ENCODE measurements around the gene ANTXR1.
A peak's percentile ranks its signal among the peaks of the same experiment; 100 is the strongest.

The ANTXR1 gene

DNA sequence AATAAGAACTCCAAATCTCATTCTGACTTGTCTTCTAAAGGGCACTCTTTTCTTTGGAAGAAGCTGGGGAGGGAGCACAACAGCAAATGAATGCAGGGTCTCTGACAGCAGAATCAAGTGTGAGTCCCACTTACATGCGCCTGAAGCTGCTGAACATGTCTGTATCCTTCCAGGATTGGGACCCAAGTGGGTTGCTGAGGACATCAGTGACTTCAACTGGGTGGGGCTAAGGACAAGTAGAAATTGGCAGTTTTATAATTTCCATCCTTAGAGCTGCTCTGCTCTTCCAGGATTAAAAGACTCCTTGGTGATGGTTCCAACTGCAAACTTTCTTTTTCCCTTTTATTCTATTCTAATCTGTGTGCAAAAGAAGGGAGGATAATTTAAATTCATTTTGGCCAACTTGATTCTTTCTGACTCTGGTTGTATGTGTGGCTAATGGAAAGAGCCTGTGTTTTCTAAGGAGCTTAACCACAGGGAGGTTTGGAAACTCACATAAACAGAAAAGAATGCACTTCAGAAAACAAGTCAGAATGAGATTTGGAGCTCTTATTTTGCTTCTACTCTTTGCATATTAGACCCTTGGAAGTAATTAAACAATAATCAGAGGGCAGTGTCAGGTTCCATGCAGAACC lies 20.6 kb downstream of the ANTXR1 start:
- DNase-seq (ENCODE audit: low read depth): no peak

DNA sequence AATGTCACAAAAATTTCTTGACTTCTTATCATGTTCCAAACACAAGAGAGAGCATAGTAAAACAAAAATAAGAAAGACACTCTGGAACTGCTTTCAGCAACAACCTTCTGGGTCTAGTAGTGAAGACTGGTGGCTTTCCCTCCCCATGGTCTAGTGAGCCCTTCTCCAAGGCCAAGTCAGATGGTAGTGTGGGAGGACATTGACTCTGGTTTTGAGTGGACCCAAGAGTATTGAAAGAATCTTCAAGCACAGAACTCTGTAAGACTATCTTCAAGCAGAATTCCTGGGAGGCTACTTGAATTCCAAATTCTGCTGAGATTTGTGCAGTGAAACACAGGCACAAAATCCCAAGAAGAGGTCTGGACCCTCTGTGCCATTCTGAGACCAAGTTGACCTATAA lies 21.1 kb downstream of the ANTXR1 start:
- no peak for DNase-seq (ENCODE audit: low read depth)

DNA sequence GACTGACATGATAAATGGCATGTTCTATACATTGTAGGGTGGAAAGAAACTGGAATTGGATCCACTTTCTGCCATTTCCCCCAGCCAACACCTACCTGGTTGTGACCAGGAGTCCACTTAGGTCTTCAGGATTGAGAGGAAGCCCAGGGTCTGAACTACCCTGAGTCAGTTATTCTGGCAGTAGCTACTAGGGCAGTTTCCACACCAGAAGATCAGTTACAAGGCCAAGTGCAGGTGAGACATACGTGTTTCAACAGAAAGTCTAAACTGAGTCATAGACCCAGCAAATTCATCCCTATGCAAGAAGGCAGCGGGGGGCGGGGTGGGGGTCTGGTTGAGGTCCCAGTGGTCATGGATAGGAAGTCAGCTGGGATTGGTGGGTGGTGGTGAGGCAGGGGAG lies 21.9 kb downstream of the ANTXR1 start:
- DNase-seq (ENCODE audit: low read depth): no peak

DNA sequence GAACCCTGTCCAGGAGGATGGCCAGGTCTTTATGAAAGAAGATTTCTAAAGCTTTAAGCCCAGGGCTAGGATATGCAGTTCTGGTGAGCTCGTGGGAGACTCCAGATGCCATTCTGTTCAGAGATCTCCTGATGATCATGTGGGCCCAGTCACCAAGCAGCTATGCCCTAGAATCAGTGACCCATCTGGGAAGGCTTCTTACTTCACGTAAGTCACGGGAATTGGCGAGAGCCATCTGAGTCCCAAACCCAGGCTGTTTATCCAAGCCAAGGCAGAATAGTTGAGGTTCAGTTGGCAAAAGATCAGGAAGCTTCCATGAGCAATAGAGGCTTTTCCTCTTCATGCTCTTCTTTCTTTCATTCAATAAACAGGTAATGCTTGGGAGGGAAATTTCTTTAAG lies 23.9 kb downstream of the ANTXR1 start:
- DNase-seq (ENCODE audit: low read depth): no peak

DNA sequence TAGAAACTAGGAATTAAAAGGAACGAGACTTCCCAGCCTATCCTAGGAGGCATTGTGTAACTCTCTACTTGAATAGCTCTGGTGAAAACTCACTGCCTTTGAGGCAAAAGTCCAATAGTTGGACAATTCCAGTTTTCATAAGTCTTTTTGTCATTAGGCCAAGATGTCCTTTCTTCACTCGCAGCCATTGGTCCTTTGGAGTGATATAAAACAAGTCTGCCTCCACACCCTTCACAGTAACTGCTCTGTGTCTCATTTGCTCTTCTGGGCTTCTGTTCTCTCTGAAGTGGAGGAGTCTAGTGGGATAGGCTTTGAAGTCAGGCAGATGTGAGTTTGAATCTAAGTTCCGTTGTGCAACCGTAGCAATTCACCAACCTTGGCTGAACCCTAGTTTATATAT lies 28.2 kb downstream of the ANTXR1 start:
- no peak for DNase-seq (ENCODE audit: low read depth)

DNA sequence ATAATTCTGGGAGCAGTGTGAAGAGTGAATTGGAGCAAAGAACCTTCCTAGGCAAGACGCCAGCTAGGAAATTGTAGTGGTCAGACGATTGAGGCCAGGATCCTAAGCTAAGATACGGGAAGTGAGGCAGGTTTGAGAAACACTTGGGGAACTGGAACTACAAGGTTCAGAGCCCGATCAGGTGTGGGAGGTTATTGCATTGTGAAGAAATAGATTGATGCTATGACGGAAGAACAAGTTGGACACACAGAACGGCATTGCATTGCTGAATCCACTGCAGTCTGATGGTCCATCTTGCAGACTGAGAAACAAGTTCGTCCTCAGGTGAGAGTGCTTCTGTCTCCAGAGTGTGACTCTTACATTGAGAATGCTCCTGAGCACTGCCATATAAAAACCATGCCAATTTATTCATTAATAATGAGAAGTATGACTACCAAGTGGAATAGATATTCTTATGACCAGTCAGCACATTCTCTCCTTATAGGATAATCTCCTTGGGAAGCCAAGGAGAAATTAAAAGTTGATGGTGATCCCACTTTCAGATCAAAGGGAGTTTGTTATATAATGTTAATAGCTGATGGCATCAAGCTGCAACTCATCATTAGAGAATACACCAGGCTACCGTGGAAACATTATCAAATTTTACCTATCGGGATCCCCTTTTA lies 30.9 kb downstream of the ANTXR1 start:
- DNase-seq (ENCODE audit: low read depth): no peak

DNA sequence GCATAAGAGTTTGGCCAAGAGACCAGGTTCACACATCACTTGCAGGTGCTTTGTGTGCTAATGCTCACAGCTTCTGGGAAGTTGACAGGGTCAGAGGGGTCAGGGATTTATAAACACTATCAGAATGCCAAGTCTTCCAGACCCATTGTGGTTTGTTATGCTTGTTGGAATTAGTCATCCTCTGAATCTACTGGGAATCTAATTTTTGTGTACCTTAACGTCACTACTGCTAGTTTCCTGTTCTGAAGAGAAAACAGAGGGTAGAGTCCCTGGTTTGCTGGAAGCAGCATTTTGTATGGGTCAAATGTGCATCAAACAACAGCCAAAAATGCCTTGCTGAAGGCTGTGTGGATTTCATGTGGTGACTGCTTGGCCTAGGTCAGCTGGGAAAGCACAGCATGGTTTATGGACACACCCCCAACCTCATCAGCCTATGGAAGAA lies 33.3 kb downstream of the ANTXR1 start:
- DNase-seq (ENCODE audit: low read depth): peak; percentile 65

DNA sequence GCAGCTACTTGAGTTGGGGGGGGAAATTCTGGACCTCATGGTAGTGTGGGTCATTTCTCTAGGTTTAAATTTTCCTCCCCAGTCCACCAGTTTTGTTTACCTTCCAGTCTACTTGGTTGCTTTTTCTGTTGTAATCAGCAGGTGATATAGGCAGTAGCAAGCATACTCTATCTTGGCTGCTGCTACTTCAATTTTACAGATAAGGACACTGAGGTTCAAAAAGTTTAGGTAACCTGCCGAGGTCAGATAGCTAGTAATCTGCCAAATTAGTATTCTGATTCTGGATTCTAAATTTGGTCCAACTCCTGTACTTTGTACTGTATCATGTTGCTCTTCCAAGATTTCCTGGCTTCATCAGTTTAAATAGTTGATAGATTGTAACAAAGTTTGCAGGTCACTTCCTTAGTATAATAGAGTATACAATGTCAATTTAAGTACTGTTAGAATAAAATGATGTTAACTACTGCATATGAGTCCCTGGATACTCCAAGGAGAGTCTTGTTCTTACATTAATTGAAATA lies 34.7 kb downstream of the ANTXR1 start:
- no peak for DNase-seq (ENCODE audit: low read depth)

DNA sequence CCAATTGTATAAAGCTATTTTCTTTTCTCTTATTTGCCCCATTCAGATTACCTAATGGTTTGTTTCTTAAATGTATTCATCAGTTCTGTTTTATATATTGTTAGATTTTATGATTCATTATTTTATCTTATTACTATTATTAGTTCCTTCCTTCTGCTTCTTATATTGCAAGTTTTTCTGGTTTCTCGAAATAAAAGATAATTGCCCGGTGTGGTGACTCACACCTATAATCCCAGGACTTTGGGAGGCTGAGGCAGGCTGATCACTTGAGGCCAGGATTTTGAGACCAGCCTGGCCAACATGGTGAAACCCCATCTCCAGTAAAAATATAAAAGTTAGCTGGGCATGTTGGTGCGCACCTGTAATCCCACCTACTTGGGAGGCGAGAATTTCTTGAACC lies 37.8 kb downstream of the ANTXR1 start:
- no peak for DNase-seq (ENCODE audit: low read depth)

DNA sequence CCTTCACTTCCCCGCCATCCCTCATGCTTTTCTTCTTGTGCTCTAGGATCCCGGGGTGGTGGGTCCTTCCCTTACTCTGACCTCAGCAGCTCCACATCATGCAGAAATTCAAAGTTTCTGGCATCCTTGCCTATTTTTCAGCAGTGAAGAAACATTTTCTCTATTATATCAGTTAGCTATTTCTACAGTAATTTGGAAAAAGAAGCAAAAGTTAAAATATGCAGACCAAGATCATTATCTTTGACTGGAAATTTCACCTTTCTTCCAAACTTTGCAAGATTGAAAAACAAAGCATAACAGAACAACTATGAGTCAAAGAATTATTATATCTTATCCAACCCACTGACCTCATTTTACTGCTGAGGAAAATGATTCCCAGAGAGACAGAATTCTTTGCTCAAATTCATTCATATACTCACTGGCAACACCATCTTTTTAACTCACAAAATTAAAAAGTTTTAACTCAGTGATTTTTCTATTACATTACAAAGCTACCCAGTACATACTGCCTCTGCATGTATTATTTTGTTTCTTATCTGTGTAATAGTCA lies 40.5 kb downstream of the ANTXR1 start:
- DNase-seq (ENCODE audit: low read depth): no peak

DNA sequence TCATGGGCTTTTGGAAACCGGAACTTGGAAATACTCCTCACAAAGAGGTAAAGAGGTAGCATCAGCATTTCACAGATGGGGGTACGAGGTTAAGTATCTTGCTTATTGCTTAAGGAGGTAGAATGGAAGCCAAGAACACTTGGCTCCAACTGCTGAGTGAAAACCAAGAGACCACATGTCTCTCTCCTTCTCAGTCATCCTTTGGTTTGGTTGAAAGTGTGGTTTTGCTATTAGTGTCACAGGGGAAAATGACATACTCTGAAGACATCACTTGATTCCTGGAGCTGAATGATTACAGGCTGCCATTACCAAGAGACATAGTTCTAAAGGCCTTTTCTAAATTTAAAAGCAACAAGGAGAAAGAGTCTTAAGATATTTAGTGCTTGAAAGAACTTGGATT lies 41.5 kb downstream of the ANTXR1 start:
- DNase-seq (ENCODE audit: low read depth): no peak

DNA sequence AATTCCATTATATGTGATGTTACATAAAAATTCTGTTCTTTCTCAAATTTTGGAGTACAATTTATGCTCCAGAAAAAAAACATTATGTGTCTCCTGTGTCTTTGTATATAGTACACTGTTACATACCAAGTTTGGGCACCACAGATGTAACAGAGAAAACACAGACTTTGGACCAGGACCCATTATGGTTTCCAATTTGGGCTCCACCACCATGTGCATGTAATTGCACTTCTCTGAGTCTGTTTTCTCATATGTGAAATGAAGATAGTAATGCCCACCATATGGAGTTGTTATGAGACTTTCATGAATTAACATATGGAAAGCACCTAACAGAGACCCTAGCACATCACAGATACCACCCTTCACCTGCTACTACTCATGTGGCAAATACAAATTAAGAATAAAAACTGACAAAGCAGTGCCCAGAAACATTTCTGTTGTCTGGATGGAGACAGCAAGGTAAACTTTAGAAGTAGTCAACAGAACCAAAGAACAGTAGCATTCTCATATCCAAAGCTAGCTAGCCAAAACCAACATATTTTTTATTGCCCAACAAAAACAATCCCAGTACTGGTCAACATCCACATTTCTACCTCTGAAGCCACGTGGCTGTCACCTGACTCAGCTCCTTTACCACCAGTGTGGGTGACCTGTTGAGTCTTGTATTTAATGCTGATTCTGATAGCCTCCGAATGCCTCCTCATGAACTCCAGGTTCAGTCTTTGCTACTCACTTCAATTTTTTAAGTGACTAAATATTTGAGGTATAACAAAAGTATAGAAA lies 42.9 kb downstream of the ANTXR1 start:
- no peak for DNase-seq (ENCODE audit: low read depth)

DNA sequence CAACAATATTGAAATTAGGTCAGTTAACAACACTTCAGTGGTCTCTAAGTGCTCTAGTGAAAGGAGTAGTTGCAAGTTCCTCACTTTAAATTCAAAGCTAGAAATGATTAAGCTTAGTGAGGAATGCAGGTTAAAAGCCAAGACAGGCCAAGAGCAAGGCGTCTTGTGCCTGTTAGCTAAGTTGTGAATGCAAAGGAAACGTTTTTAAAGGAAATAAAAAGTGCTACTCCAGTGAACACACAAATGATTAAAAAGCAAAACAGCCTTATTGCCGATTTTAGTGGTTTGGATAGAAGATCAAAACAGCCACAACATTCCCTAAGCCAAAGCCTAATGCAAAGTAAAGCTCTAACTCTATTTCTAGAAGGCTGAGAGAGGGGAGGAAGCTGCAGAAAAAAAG lies 44.7 kb downstream of the ANTXR1 start:
- DNase-seq (ENCODE audit: low read depth): no peak

DNA sequence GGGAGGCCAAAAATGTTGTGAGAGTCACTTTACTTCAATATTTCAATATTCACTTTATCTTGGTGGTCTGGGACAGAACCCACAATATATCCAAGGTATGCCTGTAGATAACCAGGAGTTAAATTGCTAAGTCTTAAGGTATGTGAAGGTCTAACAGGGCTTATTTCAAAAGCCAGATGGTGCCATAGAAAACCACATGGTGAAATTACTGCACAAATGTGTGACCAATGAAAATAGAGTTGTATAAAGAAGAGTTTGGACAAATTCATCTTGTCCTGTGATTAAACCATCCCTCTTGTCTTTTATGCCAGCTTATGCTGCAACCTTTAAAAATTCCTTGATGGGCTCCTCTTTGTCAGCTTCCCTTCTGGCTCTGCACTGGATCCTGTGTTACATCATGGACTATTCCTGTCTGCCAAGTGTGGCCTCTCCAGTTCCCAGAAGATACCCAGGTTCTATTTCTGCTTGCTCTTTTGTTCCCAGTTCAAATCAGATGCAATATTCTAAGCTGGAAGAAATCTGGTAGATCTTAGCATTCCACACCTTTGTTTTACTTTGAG lies 46.8 kb downstream of the ANTXR1 start:
- DNase-seq (ENCODE audit: low read depth): no peak

DNA sequence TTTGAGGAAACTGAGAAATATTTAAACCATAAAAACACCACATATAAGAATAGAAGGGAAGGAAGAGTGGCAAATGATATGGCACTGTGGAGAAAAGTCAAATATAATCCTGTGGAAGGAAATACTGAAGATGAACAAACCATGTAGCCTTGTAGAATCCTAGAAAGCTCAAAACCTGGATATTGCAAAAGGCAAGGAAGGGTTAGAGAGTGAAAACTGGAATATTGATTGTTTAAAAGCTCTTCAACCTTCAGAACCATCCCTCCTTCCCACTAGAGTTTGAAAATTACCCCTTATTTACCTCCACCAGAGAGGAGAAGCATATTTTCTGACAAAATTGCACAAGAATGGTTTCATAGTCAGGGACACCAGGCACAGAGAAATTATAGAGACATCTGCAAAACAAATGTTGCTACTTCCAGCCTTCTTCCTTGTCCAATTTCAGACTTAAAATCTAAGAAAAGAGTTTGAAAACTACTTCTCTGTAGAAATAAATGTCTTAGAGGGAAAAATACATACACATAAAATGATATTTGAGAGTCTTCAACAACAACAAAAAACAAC lies 48.0 kb downstream of the ANTXR1 start:
- no peak for DNase-seq (ENCODE audit: low read depth)

DNA sequence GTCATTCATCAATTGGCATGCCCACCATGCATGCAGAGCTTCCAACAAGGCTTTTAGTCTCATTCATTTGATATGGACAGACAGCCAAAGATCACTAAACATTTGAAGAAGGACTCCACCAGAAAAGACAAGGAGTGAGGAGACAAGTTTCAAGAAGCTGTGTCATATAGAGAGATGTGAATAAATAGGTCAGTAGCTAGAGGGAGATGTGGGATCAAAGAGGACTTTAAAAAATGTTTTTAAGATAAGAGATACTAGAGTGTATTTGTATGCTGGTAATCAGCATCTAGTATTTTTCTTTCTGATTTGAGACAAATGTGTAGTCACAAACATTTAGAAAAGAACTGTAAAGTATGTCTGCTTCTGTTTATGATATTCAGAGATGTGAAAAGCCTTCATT lies 48.5 kb downstream of the ANTXR1 start:
- DNase-seq (ENCODE audit: low read depth): no peak

DNA sequence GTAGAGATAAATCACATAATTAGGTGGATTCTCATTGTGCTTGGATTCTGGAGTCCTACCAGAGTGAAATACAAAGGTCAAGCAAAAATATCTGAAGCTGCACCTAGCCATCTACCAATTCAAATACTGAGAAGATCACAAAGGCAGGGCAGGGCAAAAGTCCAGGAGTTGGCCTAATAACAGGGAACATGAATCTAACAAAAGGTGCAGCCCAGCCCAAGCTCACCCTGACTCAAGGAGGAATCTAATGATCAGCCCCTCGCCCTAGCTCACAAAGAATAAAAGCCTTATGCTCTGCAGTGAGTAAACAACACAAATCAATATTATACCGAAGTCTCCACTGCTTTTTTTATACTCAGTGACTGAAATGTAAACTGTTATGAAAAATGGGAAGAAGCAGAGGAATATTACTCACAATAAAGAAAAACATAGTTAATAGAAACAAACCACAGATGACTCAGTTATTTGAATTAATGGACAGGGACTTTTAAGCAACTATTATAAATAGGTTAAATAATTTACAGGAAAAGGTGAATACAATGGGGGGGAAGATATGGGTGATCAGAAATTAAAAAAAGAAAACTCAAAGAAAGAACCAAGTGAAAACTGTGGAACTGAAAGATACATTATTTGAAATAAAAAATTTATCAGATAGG lies 49.5 kb downstream of the ANTXR1 start:
- DNase-seq (ENCODE audit: low read depth): no peak

DNA sequence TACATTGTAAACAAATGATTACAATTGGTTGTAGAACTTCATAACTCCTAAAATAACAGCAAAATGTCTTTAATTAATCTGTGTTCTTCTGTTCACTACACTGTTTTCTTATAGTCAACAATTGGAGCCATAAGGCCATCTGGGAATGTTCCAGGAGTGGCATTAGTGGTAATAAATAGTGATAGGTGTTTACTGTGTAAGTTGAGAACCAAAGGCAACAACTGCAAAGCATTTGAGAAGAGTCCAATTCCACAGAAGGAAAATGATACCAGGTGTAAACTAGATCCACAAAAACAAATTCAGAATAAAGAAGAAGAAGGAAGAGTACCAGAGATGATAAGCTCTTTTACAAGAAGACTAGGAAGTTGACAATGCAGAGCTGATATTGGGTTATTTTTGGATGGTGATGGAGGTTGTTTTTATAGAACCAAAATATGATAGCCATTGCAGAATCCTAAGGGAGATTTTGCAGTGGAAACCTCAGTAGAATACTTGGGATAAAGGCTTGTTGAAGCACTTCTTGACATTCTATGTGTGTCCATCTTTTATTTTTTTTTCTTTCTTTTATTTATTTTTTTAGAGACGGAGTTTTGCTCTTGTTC lies 52.9 kb downstream of the ANTXR1 start:
- DNase-seq (ENCODE audit: low read depth): no peak

DNA sequence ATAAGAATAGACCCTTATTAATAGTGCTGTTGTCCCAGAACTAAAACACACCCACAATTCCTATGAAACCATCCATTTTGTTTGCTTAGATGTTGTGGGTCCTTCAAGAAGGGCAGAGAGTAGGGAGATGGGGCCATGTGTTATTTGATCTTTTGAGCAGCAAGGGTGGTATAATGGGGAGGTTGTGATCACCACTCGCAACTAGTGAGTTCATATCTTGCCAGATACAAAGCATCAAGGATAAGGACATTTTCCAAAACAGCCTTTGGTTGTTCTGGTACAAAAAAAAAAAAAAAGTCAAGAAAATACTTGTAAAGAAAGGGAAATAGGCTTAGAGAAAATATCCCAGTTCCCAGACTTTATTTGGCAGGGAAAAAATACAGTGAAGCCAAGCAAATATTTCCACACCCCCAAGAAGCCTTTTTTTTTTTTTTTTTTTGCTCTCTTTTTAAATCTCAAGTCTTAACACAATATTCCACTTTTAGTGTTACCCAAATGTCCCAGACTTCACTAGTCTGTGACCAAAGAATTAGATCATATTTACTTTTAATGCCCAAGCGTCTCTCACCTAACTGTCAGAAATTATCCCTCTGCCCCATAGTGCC lies 54.1 kb downstream of the ANTXR1 start:
- DNase-seq (ENCODE audit: low read depth): no peak

DNA sequence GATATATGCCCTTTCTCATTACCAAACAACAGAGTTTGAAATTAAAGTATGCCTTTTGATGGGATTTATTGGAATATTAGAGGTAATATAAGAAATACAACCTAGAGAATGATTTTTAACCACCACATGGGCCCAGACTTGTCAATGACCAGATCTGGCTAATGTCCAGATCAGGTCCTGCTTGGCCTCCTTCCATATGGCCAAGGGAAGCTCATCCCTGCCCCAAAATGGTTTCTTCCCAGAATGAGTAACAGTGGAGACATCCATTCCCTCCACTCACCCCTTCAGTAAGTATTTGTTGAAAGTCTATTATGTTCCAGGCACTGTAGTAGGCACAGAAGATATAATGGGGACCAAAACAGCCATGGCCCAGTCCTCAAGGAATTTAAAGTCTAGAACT lies 54.9 kb downstream of the ANTXR1 start:
- no peak for DNase-seq (ENCODE audit: low read depth)

DNA sequence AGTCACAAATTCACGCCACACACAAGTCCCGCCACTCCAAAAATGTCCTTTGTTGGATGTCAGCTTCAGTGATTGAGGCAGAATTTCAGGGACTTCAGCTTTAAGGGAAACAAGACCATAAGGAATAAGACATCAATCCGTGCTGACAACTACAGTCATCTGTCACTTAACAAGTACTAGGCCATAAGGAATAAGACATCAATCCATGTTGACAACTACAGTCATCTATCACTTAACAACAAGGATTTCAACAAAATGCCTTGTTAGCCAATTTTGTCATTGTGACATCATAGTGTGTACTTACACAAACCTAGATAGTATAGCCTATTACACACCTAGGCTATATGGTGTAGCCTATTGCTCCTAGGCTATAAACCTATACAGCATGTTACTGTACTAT lies 58.0 kb downstream of the ANTXR1 start:
- DNase-seq (ENCODE audit: low read depth): no peak
